HL-60/S4 (cell line): Measurements from ENCODE around the gene NDUFA13.

Experiments
- in situ Hi-C: fragments of 300-500 bp; cut with MboI; formaldehyde crosslinking; loops from 2 replicates; pipeline ENCODE4 v1.14.3; 2022; ENCODE audit warnings: low sequenced_read_pairs

NDUFA13 gene

DNA sequence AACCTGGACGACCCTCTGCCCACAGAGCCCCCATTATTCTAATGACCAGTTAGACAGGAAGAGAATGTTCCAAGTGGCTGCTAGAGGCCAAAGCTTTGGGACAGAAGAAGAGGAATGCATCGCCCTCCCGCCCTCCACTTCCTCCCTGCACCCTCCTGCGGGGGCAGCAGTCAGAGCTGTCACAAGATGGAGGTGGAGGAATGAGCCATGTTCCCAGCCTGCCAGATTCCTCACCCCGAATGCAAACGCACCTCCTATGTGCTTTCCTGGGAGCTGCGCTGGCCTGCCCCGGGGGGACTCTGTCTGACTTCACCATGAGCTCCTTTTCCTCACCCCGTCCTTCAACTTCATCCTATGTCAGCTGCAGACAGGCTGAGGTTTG lies 14.4 kb downstream of the NDUFA13 start:
- in situ Hi-C loops: loop anchor here (25.0 kb wide), 2 partner anchors 407 to 732 kb away; no protein-coding TSS in a partner anchor

DNA sequence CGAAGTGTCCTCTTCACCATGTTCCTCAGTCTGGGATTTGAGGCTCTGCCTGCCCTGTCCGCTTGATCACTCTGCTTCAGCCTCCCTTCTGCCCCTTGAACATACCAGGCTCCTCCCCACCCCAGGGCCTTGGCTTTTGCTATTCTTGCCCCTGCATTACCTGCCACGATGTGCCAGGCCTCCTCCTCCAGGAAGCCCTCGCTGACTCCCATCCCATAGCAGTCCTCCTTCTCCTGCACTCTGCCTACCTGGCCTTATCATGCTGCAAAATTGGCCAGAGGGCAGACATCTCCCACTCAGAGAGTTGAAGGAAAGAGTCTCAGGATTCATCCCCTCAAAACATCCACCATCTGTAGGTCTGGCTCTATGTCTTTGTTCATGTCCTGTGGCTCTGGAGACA lies 14.9 kb downstream of the NDUFA13 start:
- in situ Hi-C loops: loop anchor here (25.0 kb wide), 2 partner anchors 406 to 731 kb away; no protein-coding TSS in a partner anchor

DNA sequence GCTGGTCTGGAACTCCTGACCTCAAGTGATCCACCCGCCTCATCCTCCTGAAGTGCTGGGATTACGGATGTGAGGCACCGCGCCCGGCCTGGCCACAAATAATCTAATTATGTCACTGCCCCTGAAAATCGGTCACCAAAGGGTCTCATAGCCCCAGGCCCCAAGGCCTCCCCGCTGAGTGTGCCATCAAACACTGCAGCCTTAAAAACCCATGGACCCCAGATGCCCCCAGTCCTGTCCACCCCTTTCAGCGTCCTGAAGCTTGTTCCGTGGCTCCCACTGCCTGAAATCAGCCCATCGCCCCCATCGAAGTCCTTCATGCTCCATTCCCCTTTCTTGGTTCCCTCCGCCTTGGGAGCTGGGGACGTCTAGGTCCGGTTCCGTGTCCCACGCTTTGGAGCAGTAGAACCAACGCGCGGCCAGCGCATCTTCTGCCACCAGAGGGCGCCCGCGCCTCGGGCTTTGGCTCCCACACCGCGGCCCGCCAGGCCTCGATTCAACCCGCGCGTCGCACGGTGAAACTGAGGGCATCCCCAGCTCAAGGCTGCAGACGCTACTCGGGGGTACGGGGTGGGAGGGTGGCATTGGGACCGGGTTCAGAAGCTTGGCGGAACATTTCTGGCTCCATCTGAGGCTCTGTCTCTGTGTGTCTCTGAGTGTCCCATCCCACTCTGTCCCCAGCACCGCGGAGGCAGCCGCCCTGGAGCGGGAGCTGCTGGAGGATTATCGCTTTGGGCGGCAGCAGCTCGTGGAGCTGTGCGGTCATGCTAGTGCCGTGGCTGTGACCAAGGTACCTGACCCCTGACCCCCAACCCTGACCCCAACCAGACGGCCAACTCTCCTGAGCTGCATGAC lies 16.2 kb downstream of the NDUFA13 start:
- in situ Hi-C loops: loop anchor here (25.0 kb wide), 2 partner anchors 405 to 730 kb away; no protein-coding TSS in a partner anchor

DNA sequence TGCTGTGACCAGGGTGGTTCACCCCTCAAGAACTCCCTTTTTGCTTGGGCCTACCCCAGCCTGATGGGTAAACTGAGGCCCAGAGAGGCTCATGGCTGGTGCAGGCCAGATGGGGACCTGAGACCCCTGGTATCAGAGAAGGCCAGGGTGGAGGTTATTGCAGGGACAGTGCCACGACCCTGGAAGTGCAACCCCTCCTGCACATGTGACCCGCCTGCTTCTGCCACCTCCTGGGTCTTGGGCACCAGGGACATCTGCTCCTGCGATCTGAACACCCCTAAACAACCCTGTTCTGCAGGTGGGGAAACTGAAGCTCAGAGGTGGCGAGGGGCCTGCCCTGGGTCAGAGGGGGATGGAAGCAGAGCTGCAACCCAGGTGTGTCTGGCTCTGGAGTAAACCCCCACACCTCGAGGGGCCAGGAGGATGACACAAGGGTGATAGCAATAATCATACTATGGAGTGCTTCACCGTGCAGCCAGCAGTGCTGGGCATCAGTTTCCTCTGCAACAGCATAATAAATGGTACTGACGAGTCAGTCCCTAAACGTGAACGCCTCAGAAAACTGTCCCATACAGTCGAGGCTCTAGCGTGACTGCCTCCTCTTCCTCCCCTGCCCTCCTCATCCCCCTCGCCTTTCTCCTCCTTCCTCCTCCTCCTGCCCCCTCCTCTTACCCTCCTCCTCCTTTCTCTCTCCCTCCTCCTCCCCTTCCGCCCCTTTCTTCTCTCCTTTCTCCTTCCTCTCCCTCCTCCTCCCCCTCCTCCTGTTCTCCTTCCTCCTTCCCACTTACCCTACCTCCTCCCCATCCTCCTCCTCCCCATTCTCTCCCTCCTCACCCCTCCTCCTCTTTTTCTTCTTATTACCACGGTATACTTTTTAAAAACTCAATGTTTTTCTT lies 17.0 kb downstream of the NDUFA13 start:
- in situ Hi-C loops: loop anchor here (25.0 kb wide), 2 partner anchors 404 to 729 kb away; no protein-coding TSS in a partner anchor

DNA sequence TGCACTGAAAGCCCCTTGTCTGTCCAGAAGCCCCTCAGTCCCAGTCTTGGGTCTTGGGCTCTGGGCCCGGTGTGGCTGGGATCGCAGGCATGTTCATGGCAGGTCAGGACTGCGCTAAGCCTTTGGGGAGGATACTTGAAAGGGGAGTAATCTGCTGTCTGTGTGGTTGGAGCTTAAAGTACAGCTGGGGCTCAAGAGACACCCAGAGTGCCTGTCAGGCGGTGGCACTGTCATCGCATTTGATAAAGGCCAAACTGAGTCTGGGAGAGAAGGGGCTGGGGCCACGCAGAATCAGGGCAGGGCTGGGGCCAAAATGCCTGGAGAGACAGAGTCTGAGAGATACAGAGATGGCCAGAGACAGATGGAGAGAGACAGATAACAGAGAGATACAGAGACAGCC lies 17.8 kb downstream of the NDUFA13 start:
- in situ Hi-C loops: loop anchor here (25.0 kb wide), 2 partner anchors 403 to 728 kb away; no protein-coding TSS in a partner anchor

DNA sequence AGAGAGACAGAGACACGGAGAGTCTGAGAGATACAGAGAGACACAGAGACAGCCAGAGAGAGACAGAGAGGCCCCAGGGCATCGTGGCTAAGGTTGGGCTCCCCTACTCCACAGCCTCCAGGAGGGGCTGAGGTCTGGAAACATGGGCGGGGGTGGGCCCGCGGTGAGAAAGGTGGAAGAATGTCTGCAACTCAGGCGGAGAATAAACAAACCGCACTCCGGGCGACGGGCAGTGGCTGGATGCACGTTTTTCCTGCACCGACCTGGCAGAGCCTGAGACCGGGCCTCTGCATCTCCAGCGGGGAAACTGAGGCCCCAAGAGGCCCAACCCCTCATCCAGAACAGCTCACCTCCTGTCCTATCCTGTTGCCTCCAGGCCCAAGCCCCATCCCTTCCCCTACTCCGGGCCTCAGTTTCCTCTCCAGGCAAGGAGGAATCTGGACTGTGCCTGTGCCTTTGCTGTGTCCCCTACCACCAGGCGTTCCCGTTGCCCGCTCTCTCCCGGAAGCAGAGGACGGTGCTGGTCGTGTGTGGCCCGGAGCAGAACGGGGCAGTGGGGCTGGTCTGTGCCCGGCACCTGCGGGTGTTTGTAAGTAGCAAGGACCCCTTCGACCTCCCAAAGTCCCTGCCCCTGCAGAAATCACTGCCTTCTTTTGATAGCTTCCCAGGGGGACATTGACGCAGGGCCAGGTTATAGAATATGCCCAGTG lies 18.7 kb downstream of the NDUFA13 start:
- in situ Hi-C loops: loop anchor here (25.0 kb wide), 2 partner anchors 403 to 728 kb away; no protein-coding TSS in a partner anchor

DNA sequence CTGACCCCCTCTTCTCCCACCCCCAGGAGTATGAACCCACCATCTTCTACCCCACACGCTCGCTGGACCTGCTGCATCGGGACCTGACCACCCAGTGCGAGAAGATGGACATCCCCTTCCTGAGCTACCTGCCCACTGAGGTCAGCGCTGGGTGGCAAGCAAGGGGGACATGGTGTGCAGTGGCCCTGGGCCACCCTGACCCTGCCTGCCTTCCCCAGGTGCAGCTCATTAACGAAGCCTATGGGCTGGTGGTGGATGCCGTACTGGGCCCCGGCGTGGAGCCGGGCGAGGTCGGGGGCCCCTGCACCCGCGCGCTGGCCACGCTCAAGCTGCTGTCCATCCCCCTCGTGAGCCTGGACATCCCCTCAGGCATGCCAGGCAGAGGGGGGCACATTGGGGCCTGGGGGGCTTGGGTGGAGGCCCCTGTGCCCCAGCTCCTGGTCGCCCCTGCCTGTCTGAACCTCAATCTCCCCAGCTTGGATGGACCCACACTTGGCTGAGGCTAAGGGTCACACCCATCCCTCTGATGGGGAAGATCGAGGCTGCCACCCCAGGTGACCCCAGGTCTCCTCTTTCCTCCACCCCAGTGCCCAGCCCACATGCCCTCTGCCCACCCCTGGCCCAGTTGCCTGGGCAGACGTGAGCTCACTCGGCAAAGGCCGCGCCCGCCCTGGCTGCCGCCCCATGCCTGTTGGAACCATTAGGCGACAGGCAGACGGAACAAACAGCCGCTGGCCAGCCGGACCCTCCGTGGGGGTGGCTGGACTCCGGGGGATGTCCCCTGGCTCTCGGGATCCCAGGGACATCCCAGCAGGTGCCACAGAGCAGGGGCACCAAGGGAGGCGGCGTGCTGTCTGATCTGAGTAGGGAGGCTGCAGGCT lies 19.5 kb downstream of the NDUFA13 start:
- in situ Hi-C loops: loop anchor here (25.0 kb wide), 2 partner anchors 402 to 727 kb away; no protein-coding TSS in a partner anchor

DNA sequence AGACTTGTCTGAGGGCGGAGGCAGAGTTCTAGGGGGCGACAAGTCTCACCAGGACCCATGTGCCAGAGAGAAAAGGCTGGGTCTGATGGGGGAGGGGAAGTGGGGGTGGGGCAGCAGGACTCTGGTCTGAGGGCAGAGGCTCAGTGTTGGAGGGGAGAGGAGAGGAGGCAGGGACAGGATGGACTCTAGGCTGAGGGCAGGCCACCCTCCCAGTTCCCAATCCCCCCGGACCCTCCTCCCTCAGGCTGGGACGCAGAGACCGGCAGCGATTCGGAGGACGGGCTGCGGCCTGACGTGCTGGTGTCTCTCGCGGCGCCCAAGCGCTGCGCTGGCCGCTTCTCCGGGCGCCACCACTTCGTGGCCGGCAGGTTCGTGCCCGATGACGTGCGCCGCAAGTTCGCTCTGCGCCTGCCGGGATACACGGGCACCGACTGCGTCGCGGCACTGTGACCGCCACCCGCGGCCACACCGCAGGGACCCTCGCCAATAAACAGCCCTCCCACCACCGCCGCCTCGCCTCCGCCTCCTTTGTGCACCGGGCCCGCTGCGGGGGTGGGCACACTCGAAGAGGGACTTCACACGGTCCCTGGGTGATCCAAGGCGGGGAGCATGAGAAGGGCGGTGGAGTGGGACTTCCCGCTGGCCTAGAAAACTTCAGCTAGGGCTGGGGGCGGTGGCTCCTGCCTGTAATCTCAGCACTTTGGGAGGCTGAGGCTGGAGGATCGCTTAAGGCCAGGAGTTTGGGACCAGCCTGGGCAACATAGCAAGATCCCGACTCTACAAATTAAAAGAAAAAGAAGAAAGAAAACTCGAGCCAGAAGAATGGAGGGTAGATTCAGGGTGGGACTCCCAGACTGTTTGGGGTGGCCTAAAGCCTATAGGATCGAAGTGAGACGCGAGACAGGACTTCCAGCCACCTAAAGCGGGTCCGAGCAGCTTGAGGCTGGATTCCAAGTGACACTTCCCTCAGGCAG lies 21.3 kb downstream of the NDUFA13 start:
- in situ Hi-C loops: loop anchor here (25.0 kb wide), 2 partner anchors 400 to 725 kb away; no protein-coding TSS in a partner anchor

DNA sequence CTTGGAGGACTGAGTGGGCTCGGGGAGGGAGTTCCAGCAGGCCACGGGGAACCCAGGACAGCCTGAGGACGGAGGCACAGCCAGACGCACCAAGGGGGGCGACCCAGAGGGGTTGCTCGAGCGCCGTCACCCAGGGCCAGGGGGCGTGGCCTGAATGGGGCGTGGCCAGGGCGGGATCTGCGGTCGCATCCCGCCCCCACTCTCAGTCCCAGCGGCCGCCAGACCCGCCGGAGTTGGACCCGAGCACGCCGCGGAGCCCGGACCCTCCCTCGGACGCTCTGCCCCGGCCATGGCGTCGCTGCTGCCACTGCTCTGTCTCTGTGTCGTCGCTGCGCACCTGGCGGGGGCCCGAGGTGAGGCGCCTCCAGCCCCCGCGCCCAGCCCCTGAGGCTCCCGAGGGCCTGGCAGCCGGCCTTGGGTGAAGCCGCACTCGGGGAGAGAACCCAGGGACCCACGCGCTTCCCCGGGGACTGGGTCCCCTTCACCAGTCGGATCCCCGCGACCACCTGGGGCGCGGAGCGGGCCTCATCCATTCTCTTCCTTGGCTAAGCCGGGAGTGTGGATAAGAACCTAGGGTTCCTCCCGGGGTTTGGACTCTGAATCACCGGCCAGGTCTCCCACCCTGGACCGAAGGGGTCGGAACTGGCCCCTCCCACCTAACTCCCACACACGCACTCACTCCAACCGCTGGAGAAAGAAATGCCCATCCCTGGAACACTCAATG lies 22.2 kb downstream of the NDUFA13 start, which contains the start of gene CILP2:
Gene CILP2, plus strand, starts transcription at position 205 of the 724 bp plus-strand sequence. Its CDS starts 85 bp downstream, at position 290.
- in situ Hi-C loops: loop anchor here (25.0 kb wide), 2 partner anchors 399 to 724 kb away; no protein-coding TSS in a partner anchor

DNA sequence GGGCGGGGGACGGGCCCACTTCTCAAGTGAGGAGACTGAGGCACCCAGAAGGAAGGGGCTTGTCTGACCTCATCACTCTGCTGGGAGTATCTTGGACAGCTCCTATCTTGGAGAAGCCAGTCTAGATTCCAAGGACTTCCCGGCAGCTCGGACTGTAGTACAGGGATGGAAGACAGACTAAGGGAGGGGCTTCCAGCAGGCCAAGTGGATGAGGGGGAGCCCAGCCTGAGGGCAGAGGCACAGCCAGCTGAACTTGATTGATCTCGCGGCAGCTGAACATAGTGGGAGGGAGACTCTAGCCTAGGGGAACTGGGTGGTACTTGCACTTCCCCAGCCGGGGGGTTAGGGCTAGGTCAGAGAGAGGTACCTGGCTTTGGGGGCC lies 22.8 kb downstream of the NDUFA13 start:
- in situ Hi-C loops: loop anchor here (25.0 kb wide), 2 partner anchors 399 to 724 kb away; no protein-coding TSS in a partner anchor

DNA sequence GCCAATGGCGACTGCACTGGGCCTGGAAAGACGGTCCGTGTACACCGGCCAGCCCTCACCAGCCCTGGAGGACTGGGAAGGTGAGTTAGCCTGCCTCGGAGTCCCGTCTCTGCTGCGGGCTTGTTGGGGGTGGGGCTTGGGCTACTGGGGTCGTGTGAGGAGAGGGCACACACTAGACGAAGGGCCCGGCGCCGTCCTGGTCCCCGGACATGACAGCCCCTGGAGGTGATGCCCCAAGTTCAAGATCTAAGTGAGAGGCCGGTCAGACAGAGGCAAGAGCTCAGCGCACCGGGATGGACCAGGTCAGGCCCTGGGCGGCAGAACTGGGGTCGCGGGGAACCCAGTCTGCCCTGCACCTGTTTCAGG lies 23.7 kb downstream of the NDUFA13 start:
- in situ Hi-C loops: loop anchor here (25.0 kb wide), 2 partner anchors 398 to 723 kb away; no protein-coding TSS in a partner anchor

DNA sequence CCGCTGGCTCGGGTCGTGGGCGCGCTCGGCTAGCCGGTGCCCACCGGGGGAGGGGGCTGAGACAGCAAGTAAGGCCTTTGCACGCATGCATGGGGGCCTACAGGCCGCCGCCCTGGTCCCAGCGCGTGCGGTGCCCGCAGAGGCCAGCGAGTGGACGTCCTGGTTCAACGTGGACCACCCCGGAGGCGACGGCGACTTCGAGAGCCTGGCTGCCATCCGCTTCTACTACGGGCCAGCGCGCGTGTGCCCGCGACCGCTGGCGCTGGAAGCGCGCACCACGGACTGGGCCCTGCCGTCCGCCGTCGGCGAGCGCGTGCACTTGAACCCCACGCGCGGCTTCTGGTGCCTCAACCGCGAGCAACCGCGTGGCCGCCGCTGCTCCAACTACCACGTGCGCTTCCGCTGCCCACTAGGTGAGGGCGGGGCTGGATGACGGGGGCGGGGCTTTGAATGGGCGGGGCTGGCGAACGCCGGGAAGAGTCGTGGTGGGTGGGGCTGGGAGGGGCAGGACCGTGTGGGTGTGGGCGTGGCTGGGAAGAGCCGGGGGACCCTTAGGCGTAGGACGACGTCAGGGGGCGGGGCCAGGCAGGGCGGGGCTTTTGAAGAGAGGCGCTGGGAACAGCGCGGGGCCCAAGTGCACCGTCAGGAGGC lies 24.2 kb downstream of the NDUFA13 start:
- in situ Hi-C loops: loop anchor here (25.0 kb wide), 2 partner anchors 397 to 722 kb away; no protein-coding TSS in a partner anchor

DNA sequence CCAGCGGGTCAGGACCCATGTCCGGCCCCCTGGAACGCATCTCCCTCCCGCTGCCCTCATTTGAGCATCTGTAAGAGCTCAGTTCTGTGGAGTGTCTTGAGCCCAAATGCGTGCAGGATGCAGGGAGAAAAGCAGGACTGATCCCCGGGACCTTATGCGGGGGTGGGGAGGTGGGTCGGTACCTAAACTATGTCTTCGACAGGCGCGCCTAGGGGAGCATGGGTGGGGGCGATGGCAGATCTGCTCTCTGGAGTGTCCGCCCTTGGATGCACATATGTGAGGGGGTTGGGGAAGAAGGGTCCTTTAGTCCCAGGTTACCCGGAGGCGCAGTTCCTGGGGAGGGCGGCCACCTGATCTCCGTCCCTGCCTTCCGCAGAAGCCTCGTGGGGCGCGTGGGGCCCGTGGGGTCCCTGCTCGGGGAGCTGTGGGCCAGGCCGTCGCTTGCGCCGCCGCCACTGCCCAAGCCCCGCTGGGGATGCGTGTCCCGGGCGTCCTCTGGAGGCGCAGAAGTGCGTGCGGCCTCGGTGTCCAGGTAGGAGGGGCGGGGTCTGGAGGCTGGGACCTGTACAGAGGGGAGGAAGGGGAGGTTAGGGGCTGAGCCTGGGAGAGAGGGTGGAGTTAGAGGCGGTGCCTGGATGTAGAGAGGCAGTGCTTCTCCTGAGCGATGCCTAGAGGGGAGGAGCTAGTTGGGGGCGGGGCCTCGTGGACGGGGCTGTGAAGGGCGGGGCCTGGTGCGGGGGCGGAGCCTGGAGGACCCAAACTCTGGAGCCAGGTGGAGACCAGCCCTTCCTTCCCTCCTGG lies 24.9 kb downstream of the NDUFA13 start:
- in situ Hi-C loops: loop anchor here (25.0 kb wide), 2 partner anchors 396 to 721 kb away; no protein-coding TSS in a partner anchor

DNA sequence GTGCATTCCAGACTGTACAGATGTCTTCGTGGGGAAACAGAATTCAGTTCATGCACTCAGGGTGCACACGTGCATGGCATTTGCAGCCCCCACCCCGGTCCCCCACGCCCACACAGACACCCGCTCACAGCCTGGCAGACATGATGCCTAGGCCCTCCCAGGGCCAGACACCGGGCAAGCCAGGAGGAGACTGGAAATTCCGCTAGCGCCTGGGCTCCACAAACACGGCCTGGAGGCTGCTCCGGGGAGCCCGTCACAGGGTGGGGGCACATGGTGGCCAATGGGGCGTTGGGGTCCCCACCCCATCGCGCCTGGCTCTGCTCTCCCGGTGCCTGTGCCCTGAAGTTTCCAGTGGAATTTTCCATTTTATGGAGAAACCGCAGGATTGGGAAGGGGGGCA lies 25.6 kb downstream of the NDUFA13 start:
- in situ Hi-C loops: loop anchor here (25.0 kb wide), 2 partner anchors 396 to 721 kb away; no protein-coding TSS in a partner anchor

DNA sequence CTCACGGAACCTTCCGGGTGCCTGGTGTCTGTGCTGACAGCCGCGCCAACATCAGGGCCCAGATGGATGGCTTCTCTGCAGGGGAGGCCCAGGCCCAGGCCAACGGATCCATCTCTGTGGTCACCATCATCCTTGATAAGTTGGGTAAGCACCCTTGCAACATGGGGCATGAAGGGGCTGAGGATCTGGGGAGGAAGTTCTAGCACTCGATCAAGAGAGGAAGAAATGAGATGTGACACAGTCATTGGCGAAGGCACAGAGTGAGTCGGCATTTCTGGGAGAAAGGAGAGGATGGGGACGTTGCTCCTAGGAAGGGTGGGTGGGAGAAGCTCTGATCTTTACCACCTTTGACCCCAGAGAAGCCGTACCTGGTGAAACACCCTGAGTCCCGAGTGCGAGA lies 26.5 kb downstream of the NDUFA13 start:
- in situ Hi-C loops: loop anchor here (25.0 kb wide), 2 partner anchors 395 to 720 kb away; no protein-coding TSS in a partner anchor

DNA sequence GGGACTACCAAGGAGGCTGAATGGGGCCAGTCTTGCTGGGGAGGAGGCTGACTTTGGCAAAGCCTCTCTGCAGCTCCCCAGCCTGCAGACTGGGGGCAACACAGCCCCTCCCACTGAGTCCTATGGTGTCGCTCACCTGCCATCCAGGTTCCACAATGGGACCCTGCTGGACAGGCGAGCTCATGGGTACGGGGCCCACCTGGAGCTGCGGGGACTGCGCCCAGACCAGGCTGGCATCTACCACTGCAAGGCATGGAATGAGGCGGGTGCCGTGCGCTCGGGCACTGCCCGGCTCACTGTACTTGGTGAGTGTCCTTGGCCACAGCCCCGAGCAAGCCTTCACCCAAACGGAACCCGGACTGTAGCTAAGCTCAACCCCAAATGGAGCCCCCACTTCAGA lies 27.1 kb downstream of the NDUFA13 start:
- in situ Hi-C loops: loop anchor here (25.0 kb wide), 2 partner anchors 394 to 719 kb away; no protein-coding TSS in a partner anchor
